Right lung (tissue), 10 donors: Measurements from ENCODE around the gene UNC5B. TPM values are rescaled to one million over a fixed set of nuclear protein-coding genes. Genes with fewer than 3 reads are reported as not detected.

ENCODE experiments used
- DNase-seq, 2 donors: peaks; one replicate each; pipeline ENCODE4 v3.0.0-alpha.2; 2013
- long read RNA-seq, 8 donors: transcript quantifications; one replicate each; lab custom pipeline, GENCODE V29; 2026
- polyA plus RNA-seq, 5 donors: library from polyadenylated mRNA; unstranded; fragments of 120-200 nt; gene quantifications; one replicate each; pipeline versions ENCODE4 v1.2.1 to v1.2.3, GENCODE V29; 2013; ENCODE audit warnings: inconsistent platforms in 1 of 5, low replicate concordance in 1 of 5; ENCODE audit not compliant: insufficient read length in 5 of 5, insufficient read depth in 1 of 5

Gene UNC5B
- polyA plus RNA-seq = 10 to 100 TPM; 19.4 to 21.0 (median 19.4) TPM
- long read RNA-seq, donor 1, full-length matches to known transcripts = 2 of 2 reads
- long read RNA-seq, donor 1, partial matches to known transcripts = 0 of 2 reads
- long read RNA-seq, donor 1, other reads (novel, unspliced or antisense) = 0 of 2 reads
- long read RNA-seq, donor 2, full-length matches to known transcripts = 2 of 2 reads
- long read RNA-seq, donor 2, partial matches to known transcripts = 0 of 2 reads
- long read RNA-seq, donor 2, other reads (novel, unspliced or antisense) = 0 of 2 reads
- long read RNA-seq, donor 3, partial matches to known transcripts = 6 of 6 reads
- long read RNA-seq, donor 3, other reads (novel, unspliced or antisense) = 0 of 6 reads
- long read RNA-seq, donor 4, partial matches to known transcripts = 29 of 29 reads
- long read RNA-seq, donor 4, other reads (novel, unspliced or antisense) = 0 of 29 reads
- long read RNA-seq, donor 5, full-length matches to known transcripts = 1 of 1 reads
- long read RNA-seq, donor 5, partial matches to known transcripts = 0 of 1 reads
- long read RNA-seq, donor 5, other reads (novel, unspliced or antisense) = 0 of 1 reads
- long read RNA-seq, donor 6, full-length matches to known transcripts = 3 of 3 reads
- long read RNA-seq, donor 6, partial matches to known transcripts = 0 of 3 reads
- long read RNA-seq, donor 6, other reads (novel, unspliced or antisense) = 0 of 3 reads
- long read RNA-seq, donor 7, full-length matches to known transcripts = 4 of 4 reads
- long read RNA-seq, donor 7, partial matches to known transcripts = 0 of 4 reads
- long read RNA-seq, donor 7, other reads (novel, unspliced or antisense) = 0 of 4 reads
- long read RNA-seq, donor 8 = 0 reads

- DNase-seq = peak; percentile 93
Measured at GRCh38 chr10:71212318-71213126, at the start of gene UNC5B. Gene UNC5B (plus strand): TSS chr10:71212570. CDS start chr10:71212986, 416 bp downstream.

- DNase-seq = no peak
Measured at GRCh38 chr10:71173466-71173865, 38.9 kb upstream of the UNC5B start.

GRCh38 chr10:71176661-71177060 is 35.7 kb upstream of the UNC5B start:
- no peak for DNase-seq

GRCh38 chr10:71177651-71178199 is 34.6 kb upstream of the UNC5B start:
- DNase-seq = no peak

GRCh38 chr10:71178880-71179279 is 33.5 kb upstream of the UNC5B start:
- no peak for DNase-seq

- no peak for DNase-seq
Measured at GRCh38 chr10:71179382-71179781, 33.0 kb upstream of the UNC5B start.

- no peak for DNase-seq
Measured at GRCh38 chr10:71184421-71184820, 27.9 kb upstream of the UNC5B start.

GRCh38 chr10:71185209-71185608 is 27.2 kb upstream of the UNC5B start:
- no peak for DNase-seq

- DNase-seq = no peak
Measured at GRCh38 chr10:71187197-71187596, 25.2 kb upstream of the UNC5B start.

GRCh38 chr10:71187600-71187999 is 24.8 kb upstream of the UNC5B start:
- DNase-seq = peak; percentile 60 to 69

GRCh38 chr10:71188201-71188600 is 24.2 kb upstream of the UNC5B start:
- no peak for DNase-seq

GRCh38 chr10:71191019-71191418 is 21.4 kb upstream of the UNC5B start:
- no peak for DNase-seq

- DNase-seq = no peak
Measured at GRCh38 chr10:71191551-71192076, 20.8 kb upstream of the UNC5B start.

- DNase-seq = no peak
Measured at GRCh38 chr10:71193516-71193915, 18.9 kb upstream of the UNC5B start.

GRCh38 chr10:71197955-71198354 is 14.4 kb upstream of the UNC5B start:
- no peak for DNase-seq

GRCh38 chr10:71201849-71202248 is 10.5 kb upstream of the UNC5B start:
- no peak for DNase-seq

GRCh38 chr10:71202314-71202713 is 10.1 kb upstream of the UNC5B start:
- DNase-seq = no peak

- no peak for DNase-seq
Measured at GRCh38 chr10:71203124-71203523, 9.2 kb upstream of the UNC5B start.

- DNase-seq = no peak
Measured at GRCh38 chr10:71203716-71204115, 8.7 kb upstream of the UNC5B start.

GRCh38 chr10:71204746-71205145 is 7.6 kb upstream of the UNC5B start:
- DNase-seq = no peak

GRCh38 chr10:71205468-71205867 is 6.9 kb upstream of the UNC5B start:
- no peak for DNase-seq
